Activated T-cell treated with anti-CD3 and anti-CD28 coated beads, Interleukin-2, amount 50 U/mL, for 24 hours (primary cell): ENCODE results near the gene THSD4.
"Not testable (repeated sequence)": the region's sequence is repeated elsewhere in the genome, so short reads cannot be mapped to it uniquely, and the experiment has no call there.

Experiments used
- DNase-seq: peaks from one replicate; pipeline ENCODE4 v3.0.0-alpha.2; 2020
- H3K27ac Mint-ChIP-seq: 2 replicates; pipeline ENCODE4 v1.8.0; 2020; ENCODE audit warnings: mild to moderate bottlenecking, mixed read lengths
- H3K27me3 Mint-ChIP-seq: 2 replicates; pipeline ENCODE4 v1.8.0; 2020; ENCODE audit warnings: mixed read lengths
- H3K36me3 Mint-ChIP-seq: 2 replicates; pipeline ENCODE4 v1.8.0; 2020; ENCODE audit warnings: low read depth, mixed read lengths
- H3K4me1 Mint-ChIP-seq: 2 replicates; pipeline ENCODE4 v1.8.0; 2020; ENCODE audit warnings: low read depth, mixed read lengths
- H3K4me3 Mint-ChIP-seq: 2 replicates; pipeline ENCODE4 v1.8.0; 2020; ENCODE audit warnings: mild to moderate bottlenecking, moderate library complexity, mixed read lengths
- H3K9me3 Mint-ChIP-seq: 2 replicates; pipeline ENCODE4 v1.8.0; 2020; ENCODE audit warnings: mixed read lengths

THSD4 gene

DNA sequence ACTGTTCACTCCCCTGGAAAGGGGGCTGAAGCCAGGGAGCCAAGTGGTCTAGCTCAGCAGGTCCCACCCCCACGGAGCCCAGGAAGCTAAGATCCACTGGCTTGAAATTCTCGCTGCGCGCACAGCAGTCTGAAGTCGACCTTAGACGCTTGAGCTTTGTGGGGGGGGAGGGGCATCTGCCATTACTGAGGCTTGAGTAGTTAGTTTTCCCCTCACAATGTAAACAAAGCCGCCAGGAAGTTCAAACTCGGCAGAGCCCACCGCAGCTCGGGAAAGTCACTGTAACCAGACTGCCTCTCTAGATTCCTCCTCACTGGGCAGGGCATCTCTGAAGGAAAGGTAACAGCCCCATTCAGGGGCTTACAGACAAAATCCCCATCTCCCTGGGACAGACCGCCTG is 150.3 kb downstream of the THSD4 start:
- not testable (repeated sequence) for H3K4me1 Mint-ChIP-seq, H3K36me3 Mint-ChIP-seq, DNase-seq, H3K27ac Mint-ChIP-seq, H3K4me3 Mint-ChIP-seq
- peaks cover 46% of the 10 kb centered on the region for H3K27me3 Mint-ChIP-seq
- peaks cover 12% of the 10 kb centered on the region for H3K9me3 Mint-ChIP-seq

DNA sequence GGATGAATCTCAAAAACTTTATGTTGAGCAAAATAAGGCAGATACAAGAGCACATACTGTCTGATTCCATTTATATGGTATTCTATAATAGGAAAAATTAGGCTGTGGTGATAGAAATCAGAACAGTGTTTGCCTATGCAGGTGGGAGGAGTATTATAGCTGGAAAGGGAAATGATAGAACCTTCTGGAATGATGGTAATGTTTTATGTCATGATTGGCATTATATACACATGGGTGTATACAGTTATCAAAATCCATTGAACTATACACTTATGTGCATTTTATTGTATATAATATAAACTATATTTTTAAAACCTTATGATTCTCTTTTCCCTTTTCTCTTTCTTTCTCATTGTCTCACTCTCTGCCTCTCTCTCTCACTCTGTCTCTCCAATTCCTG is 156.1 kb downstream of the THSD4 start:
- Mint-ChIP-seq H3K27me3 (peaks cover 10% of the 10 kb centered on the region), H3K4me1 (no peaks in the 10 kb centered on the region), H3K36me3 (no peaks in the 10 kb centered on the region), H3K9me3 (peaks cover 5% of the 10 kb centered on the region), H3K4me3 (no peak overlapping the region), H3K27ac (no peak overlapping the region)
- no peak for DNase-seq

DNA sequence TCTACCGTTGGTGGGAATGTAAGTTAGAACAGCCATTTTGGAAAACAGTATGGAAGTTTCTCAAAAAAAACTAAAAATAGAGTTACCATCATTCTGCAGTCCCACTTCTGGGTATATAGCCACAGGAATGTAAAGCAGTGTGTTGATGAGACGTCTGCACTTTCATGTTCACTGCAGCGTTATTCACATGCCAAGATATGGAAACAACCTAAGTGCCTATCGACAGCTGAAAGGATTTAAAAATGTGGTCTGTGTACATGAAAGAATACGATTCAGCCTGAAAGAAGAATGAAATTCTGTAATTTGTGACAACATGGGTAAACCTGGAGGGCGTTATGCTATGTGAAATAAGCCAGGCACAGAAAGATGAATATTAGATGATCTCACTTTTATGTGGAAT is 157.7 kb downstream of the THSD4 start:
- Mint-ChIP-seq H3K4me3 (no peak overlapping the region), H3K4me1 (no peaks in the 10 kb centered on the region), H3K9me3 (peaks cover 5% of the 10 kb centered on the region), H3K36me3 (no peaks in the 10 kb centered on the region), H3K27ac (no peak overlapping the region), H3K27me3 (peaks cover 7% of the 10 kb centered on the region)
- no peak for DNase-seq

DNA sequence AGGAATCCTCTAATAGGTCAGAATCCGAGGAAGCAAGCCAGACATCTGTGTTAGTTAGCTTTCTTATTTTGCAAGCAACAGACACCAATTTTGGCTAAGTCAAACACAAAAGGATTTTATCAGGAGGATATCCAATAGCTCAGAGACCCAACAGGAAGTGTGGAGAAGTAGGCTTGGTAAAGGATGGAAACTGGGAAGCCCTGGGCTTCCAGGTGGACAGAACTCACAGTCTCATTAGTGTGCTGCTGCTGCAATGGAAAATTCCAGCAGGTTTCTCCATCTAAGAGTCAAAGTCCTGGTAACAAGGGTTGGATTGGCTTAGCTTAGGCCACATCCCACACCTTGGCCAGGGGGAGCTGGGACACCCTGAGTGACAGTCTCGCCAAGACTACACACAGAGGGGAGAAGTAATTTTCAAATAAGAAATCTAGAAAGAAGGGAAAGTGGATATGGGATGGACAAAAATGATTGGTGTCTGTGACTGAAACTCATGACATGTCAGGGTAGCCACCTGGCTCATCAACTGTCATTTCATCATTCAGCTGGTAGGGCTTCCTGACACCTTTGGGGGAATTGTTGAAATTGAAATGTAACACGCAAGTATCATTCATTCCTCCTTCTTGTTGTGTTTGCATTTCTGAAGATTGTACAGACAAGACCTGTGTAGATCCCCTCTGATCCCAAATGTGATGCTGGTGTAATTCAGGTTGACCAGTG is 158.6 kb downstream of the THSD4 start:
- Mint-ChIP-seq H3K27me3 (peaks cover 8% of the 10 kb centered on the region), H3K9me3 (peaks cover 5% of the 10 kb centered on the region), H3K4me3 (no peak overlapping the region), H3K36me3 (no peaks in the 10 kb centered on the region), H3K27ac (no peak overlapping the region), H3K4me1 (no peaks in the 10 kb centered on the region)
- no peak for DNase-seq

DNA sequence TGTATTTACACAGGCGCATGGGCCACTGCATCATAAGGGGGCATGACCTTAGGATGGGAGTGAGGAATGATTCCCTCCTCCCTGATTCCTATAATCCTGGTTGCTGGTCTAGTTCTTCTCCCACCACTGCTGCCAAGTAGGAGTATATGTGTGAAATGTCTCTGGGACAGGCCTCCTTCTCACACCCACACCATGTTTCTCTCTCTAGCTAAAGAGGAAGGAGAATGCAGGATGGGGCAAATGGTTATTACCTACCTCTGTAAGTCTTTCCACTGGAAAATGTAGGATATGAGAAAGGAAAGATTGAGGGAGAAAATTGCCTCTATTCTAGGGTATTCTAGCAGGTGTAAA is 159.2 kb downstream of the THSD4 start:
- Mint-ChIP-seq H3K36me3 (no peaks in the 10 kb centered on the region), H3K27me3 (peaks cover 10% of the 10 kb centered on the region), H3K4me1 (no peaks in the 10 kb centered on the region)

DNA sequence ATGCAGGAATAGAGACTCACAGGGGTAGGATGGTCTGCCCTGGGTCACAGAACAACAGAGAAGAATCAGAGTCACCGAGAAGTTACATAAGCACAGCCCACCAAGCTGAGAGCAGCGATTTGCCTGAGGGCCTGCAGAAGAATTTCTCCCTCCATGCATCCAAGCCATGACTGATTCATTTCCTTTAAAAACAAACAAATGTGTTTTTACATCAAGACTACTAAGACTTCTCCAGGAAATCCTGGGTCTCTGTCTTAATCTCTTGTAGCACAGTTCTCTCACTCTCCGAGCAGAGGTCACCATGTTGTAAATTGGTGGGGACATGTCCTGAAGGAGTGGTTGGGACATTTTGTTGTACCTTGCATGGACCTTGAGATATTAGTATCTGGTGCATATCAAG is 159.8 kb downstream of the THSD4 start:
- Mint-ChIP-seq H3K9me3 (peaks cover 3% of the 10 kb centered on the region), H3K27ac (no peak overlapping the region), H3K36me3 (no peaks in the 10 kb centered on the region), H3K4me1 (no peaks in the 10 kb centered on the region), H3K4me3 (no peak overlapping the region), H3K27me3 (peaks cover 10% of the 10 kb centered on the region)
- no peak for DNase-seq

More for the DNA sequence above, 159.2 kb downstream of the THSD4 start:
- Mint-ChIP-seq H3K9me3 (peaks cover 5% of the 10 kb centered on the region), H3K27ac (no peak overlapping the region), H3K4me3 (no peak overlapping the region)
- DNase-seq, result no peak

DNA sequence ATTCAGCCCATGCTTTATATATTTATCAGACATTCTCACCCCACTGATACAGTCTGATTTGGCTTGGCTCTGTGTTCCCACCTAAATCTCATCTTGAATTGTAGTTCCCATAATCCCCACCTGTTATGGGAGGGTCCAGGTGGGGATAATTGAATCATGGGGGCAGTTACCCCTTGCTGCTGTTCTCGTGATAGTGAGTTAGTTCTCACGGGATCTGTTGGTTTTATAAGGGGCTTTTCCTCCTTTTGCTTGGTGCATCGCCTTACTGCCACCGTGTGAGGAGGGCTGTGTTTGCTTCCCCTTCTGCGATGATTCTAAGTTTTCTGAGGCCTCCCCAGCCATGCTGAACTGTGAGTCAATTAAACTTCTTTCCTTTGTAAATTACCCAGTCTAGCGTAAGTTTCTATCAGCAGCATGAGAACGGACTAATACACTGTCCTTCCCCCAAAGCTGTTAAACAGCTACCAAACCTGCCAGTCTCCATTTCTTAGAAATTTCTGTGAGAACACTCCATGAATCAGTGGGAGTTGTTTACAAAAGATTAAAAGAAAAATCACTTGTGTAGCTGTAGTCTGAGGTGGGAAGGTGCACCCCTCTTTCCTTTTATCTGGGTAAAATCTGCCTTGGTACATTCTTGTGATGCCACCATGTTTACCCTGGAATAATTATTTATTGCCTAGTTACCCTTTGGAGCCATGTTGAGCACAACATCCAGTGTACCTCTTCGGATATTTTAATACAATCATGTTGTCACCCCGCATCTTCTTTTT is 160.5 kb downstream of the THSD4 start:
- Mint-ChIP-seq H3K4me1 (no peaks in the 10 kb centered on the region), H3K27me3 (peaks cover 9% of the 10 kb centered on the region), H3K27ac (no peak overlapping the region), H3K9me3 (no peaks in the 10 kb centered on the region), H3K4me3 (no peak overlapping the region), H3K36me3 (no peaks in the 10 kb centered on the region)
- DNase-seq, result no peak

DNA sequence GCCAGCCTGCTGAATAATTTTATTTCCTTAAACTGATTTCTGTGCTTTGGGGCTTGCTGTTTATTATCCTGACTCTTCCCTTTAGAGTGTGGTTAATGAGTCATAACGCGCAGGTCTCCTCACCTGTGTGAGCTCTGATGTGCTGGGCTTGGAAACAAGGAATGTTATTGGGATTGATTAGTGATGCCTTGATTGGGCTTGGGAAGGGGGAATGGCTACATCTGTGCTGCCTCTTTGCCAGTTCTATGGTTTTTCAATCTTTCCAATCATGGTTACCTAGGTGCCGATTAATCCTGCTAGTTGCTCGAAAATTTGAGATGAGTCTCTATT is 161.0 kb downstream of the THSD4 start:
- DNase-seq, result no peak
- no peaks in the 10 kb centered on the region for H3K4me1 Mint-ChIP-seq
- H3K27ac Mint-ChIP-seq, result no peak overlapping the region
- peaks cover 9% of the 10 kb centered on the region for H3K27me3 Mint-ChIP-seq
- H3K9me3 Mint-ChIP-seq, result no peaks in the 10 kb centered on the region
- H3K4me3 Mint-ChIP-seq, result no peak overlapping the region
- H3K36me3 Mint-ChIP-seq, result no peaks in the 10 kb centered on the region

DNA sequence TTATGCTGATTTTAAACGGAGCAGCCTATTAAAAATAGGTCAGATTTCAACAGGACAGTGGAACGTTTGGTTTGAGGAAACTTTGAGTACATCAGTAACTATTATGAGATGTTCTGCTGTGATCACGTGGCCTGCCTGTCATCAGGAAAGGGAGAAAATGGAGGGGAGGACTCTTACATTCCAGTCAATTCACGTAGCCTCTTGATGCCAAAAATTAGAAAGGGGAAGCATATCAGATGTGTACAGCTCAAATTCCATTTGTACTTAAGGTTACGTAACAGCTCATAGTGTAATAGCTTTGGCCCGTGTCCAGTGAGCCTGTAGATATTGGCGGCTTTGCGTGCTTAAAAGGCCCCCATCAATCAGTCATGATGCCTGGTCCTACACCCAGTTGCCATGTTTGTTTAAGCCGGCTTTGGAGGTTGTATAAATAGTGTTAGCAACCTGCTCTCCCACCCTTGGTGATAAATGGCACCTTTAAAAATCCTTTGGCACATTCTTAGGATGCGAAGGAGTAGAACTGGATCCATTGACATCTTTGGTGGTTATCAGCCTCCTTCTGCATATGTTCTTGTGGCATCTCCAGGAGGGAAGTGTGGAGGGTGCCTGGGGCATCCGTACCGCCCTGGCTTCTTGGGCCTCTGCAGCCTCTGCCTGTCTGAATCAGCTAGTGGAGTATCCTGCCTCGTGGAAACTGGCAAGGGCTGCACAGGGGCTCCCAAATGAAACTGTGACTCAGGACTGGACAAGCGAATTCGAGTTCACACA is 163.9 kb downstream of the THSD4 start:
- Mint-ChIP-seq H3K27me3 (peaks cover 9% of the 10 kb centered on the region), H3K27ac (no peak overlapping the region), H3K4me3 (no peak overlapping the region), H3K36me3 (no peaks in the 10 kb centered on the region), H3K4me1 (no peaks in the 10 kb centered on the region), H3K9me3 (no peaks in the 10 kb centered on the region)
- DNase-seq, result no peak

DNA sequence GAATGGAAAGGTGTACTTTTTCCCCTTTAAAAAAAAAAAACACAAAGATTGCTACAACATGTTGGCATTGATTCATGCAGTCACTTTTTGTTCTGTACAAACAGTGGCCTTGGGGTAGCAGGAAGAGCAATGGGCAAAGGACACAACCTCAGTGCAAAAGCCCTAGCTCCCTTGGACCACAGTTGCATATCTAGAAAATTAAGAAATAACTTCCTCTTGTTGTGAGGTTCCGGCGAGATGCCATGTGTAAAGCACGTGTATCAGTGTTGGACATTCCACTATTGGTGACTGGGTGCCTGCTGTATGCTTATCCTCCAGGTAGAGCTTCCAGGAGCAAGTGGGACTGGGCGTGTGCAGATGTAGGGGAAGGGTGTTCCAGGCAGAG is 164.5 kb downstream of the THSD4 start:
- H3K4me1 Mint-ChIP-seq, result no peaks in the 10 kb centered on the region

DNA sequence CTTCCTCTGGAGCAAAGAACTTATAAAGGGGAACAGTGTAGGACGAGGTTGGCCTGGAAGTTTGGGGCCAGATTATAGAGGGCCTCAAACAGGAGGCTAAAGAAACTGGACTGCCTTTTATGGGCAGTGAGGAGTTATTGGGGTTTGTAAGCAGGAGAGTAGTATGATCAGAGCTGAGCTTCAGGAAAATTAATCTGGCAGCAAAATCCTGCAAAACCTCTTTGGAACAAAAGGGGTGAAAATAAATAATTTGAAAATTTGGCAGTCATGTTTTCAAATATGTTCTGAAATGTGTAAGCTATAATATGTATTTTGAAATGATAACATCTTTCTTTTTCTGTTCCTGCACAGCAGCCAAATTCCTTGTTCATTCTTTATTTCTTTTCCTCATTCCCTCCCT is 164.9 kb downstream of the THSD4 start:
- Mint-ChIP-seq H3K9me3 (no peaks in the 10 kb centered on the region), H3K27me3 (peaks cover 9% of the 10 kb centered on the region), H3K36me3 (no peaks in the 10 kb centered on the region), H3K4me1 (no peaks in the 10 kb centered on the region), H3K27ac (no peak overlapping the region), H3K4me3 (no peak overlapping the region)
- DNase-seq, result no peak

More for the DNA sequence above, 164.5 kb downstream of the THSD4 start:
- H3K27ac Mint-ChIP-seq, result no peak overlapping the region
- H3K9me3 Mint-ChIP-seq, result no peaks in the 10 kb centered on the region
- peaks cover 9% of the 10 kb centered on the region for H3K27me3 Mint-ChIP-seq
- no peaks in the 10 kb centered on the region for H3K36me3 Mint-ChIP-seq
- no peak for DNase-seq
- no peak overlapping the region for H3K4me3 Mint-ChIP-seq

DNA sequence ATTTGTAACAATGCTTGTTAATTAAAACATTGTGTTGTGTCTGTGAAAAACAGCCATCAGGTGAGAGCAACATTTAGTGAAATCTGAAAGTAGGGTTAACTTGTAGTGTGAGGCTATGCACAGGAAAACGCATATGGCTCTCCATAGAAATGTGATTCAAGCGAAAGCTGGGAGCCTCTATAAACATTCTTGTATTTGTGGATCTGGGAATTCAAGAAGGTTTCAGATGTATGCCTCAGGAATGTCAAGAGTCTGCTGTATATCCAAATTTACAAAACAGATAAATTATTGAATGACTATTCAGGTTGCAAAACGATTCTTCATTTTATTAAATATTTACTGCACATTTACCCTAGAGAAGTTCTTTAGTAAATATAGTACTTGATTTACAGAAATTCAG is 166.0 kb downstream of the THSD4 start:
- Mint-ChIP-seq H3K9me3 (no peaks in the 10 kb centered on the region), H3K4me3 (no peak overlapping the region), H3K4me1 (no peaks in the 10 kb centered on the region), H3K27me3 (peaks cover 8% of the 10 kb centered on the region), H3K36me3 (no peaks in the 10 kb centered on the region), H3K27ac (no peak overlapping the region)
- no peak for DNase-seq

DNA sequence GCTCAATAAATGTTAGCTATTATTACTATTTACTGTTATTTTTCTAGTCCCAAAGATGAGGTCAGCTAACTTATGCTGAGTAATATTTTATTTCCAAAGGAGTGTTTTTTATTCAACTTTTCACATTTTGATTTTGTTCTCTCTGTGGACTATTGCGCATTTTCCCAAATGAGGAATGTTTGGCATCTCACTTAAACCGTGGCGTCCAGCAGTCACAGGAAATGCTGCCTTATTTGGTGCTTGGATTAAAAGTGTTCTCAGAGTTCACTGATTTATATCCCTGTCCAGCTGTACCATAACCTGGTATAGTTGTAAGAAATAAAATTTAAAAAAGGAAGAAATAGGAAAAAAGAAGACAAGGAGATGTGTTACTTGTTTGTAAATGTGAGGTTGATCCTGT is 166.8 kb downstream of the THSD4 start:
- no peak overlapping the region for H3K27ac Mint-ChIP-seq
- no peaks in the 10 kb centered on the region for H3K36me3 Mint-ChIP-seq
- H3K4me3 Mint-ChIP-seq, result no peak overlapping the region
- no peak for DNase-seq
- no peaks in the 10 kb centered on the region for H3K9me3 Mint-ChIP-seq
- H3K27me3 Mint-ChIP-seq, result peaks cover 13% of the 10 kb centered on the region
- no peaks in the 10 kb centered on the region for H3K4me1 Mint-ChIP-seq

DNA sequence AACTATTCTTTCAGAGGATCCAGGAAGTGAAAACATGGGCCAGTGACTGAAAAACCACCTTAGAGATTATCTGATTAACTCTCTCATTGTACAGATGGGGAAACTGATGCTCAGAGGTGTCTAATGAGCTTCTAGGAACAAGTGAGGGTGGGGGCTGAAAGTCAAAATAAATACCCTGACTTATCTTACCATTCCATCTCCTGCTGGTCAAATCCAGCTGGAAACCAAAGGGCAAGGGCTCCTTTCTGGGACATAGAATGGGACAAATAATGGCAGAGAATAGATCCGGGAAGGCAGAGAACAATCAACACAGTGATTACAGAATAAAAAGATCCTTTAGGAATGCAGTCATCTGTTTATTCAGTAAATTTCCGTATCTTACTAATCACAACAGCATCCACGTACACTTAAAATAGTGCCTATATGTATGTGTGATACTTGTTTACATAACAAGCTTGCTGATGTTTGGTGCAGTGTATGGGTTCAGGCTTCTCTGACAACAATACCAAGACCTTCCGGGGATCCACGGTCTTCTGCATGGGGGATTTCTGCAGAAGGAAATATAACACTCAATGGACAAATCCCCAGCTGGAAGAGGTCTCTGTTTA is 173.2 kb downstream of the THSD4 start:
- DNase-seq, result no peak
- no peak overlapping the region for H3K4me3 Mint-ChIP-seq
- H3K27ac Mint-ChIP-seq, result no peak overlapping the region
- no peaks in the 10 kb centered on the region for H3K36me3 Mint-ChIP-seq
- peaks cover 12% of the 10 kb centered on the region for H3K27me3 Mint-ChIP-seq
- H3K4me1 Mint-ChIP-seq, result peaks cover 13% of the 10 kb centered on the region
- no peaks in the 10 kb centered on the region for H3K9me3 Mint-ChIP-seq

DNA sequence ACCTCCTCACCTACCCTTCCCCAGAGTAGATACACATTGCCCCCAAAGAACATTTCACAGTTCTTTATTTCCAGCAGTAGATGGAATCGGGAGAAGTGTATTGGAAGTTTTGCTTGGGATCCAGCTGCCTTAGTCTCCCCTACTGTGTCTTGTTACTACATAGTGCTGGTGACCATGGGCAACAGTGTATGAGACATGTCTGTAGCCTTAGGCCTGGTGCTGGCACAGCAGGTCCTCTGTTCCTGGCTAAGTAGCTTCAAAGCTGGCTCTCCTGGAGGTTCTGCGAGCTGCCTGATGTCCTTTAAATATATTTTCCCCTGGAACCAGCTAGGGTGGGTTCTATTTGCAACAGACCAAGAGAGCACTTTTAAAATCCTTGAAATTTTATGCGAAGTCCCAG is 174.7 kb downstream of the THSD4 start:
- Mint-ChIP-seq H3K27ac (no peak overlapping the region), H3K36me3 (no peaks in the 10 kb centered on the region), H3K9me3 (no peaks in the 10 kb centered on the region), H3K4me3 (no peak overlapping the region), H3K4me1 (peaks cover 13% of the 10 kb centered on the region), H3K27me3 (peaks cover 12% of the 10 kb centered on the region)
- no peak for DNase-seq
